SK-N-SH (cell line): ENCODE results near the gene SAMD15. TPM values are rescaled to one million over a fixed set of nuclear protein-coding genes. Genes with fewer than 3 reads are reported as not detected.

ENCODE experiments used
- CTCF ChIA-PET: fragments of 300-600, 350-600 bp; formaldehyde crosslinking; extraction: SDS; loops from one replicate; lab custom pipeline; 2021; lab: Yijun Ruan, JAX
- POLR2A ChIA-PET: fragments of 350-600 bp; sonication (Branson Sonifier 250); formaldehyde crosslinking; extraction: SDS; loops from one replicate; lab custom pipeline; 2020; ENCODE audit warnings: antibody characterized with exemption, inconsistent platforms; lab: Yijun Ruan, JAX
- DNase-seq: peaks from one replicate; pipeline ENCODE4 v3.0.0; 2012
- H2AFZ ChIP-seq: fragments of 200-600 bp; sonication (generic); 2 replicates; pipeline ENCODE4 v1.8.1; 2016; ENCODE audit warnings: antibody characterized with exemption, mild to moderate bottlenecking, low read depth
- H3F3A ChIP-seq: fragments of 200-600 bp; sonication (generic); replicated peaks from 2 replicates; pipeline ENCODE3; 2016; ENCODE audit warnings: antibody characterized with exemption, mild to moderate bottlenecking; ENCODE audit not compliant: insufficient read depth
- H3K27ac ChIP-seq, 2 experiments: fragments of 200-500 bp in 1 of 2; fragments of 200-600 bp in 1 of 2; sonication (Bioruptor generic) in 1 of 2; sonication (generic), shearing (Covaris generic) in 1 of 2; 2 replicates each; pipeline versions ENCODE4 v1.5.1 to v1.6.1; 2014 to 2016; ENCODE audit warnings: low read depth in 2 of 2, inconsistent platforms in 1 of 2, low read length in 1 of 2, mild to moderate bottlenecking in 1 of 2, mixed read lengths in 1 of 2
- H3K27me3 ChIP-seq: fragments of 200-600 bp; sonication (generic), shearing (Covaris generic); 2 replicates; pipeline ENCODE4 v1.6.1; 2016; ENCODE audit warnings: mixed run types; ENCODE audit not compliant: insufficient read depth
- H3K36me3 ChIP-seq, 2 experiments: fragments of 200-500 bp in 1 of 2; fragments of 200-600 bp in 1 of 2; sonication (Bioruptor generic) in 1 of 2; sonication (generic) in 1 of 2; replicated peaks in 1 of 2; 2 replicates each; pipeline versions ENCODE3 to v1.5.1; 2014 to 2016; ENCODE audit warnings: low read length in 1 of 2, mild to moderate bottlenecking in 1 of 2; ENCODE audit not compliant: insufficient read depth in 2 of 2, control insufficient read depth in 1 of 2
- H3K4me1 ChIP-seq, 2 experiments: fragments of 200-500 bp in 1 of 2; fragments of 200-600 bp in 1 of 2; sonication (Bioruptor generic) in 1 of 2; sonication (generic), shearing (Covaris generic) in 1 of 2; 2 replicates each; pipeline versions ENCODE4 v1.5.1 to v1.6.1; 2014 to 2016; ENCODE audit warnings: low read depth in 1 of 2, low read length in 1 of 2, mixed run types in 1 of 2; ENCODE audit not compliant: insufficient read depth in 2 of 2, control insufficient read depth in 1 of 2
- H3K4me2 ChIP-seq: fragments of 200-600 bp; sonication (generic), shearing (Covaris generic); 2 replicates; pipeline ENCODE4 v1.6.1; 2017; ENCODE audit warnings: mixed run types
- H3K4me3 ChIP-seq, 2 experiments: fragments of 200-500 bp in 1 of 2; fragments of 200-600 bp in 1 of 2; sonication (Bioruptor generic) in 1 of 2; sonication (generic), shearing (Covaris generic) in 1 of 2; 2 replicates each; pipeline versions ENCODE4 v1.5.1 to v1.8.1; 2014 to 2016; ENCODE audit warnings: low read depth in 2 of 2, inconsistent platforms in 1 of 2, low read length in 1 of 2, mild to moderate bottlenecking in 1 of 2, mixed read lengths in 1 of 2, moderate library complexity in 1 of 2
- H3K79me2 ChIP-seq: fragments of 200-600 bp; sonication (generic); 2 replicates; pipeline ENCODE4 v1.8.1; 2017; ENCODE audit warnings: mild to moderate bottlenecking; ENCODE audit not compliant: insufficient read depth
- H3K9ac ChIP-seq: fragments of 200-600 bp; sonication (generic); 2 replicates; pipeline ENCODE4 v1.6.1; 2017; ENCODE audit warnings: mixed run types
- H3K9me2 ChIP-seq: fragments of 200-600 bp; sonication (generic); 2 replicates; pipeline ENCODE4 v1.6.1; 2017; ENCODE audit warnings: mixed run types
- H3K9me3 ChIP-seq: fragments of 200-600 bp; sonication (generic); 2 replicates; pipeline ENCODE4 v1.6.1; 2017; ENCODE audit warnings: mixed run types, mild to moderate bottlenecking, moderate library complexity
- H4K20me1 ChIP-seq: fragments of 200-600 bp; sonication (generic); 2 replicates; pipeline ENCODE4 v1.6.1; 2017; ENCODE audit warnings: mild to moderate bottlenecking, mixed run types; ENCODE audit not compliant: insufficient read depth
- CHD2 ChIP-seq: fragments of 150-350 bp; IDR thresholded peaks from 2 replicates; pipeline ENCODE4 v1.6.1; 2018; ENCODE audit warnings: low read length; ENCODE audit not compliant: partially characterized antibody
- ELF1 ChIP-seq: IDR thresholded peaks from 2 replicates; pipeline ENCODE4 v1.4.0; 2012
- FOSL2 ChIP-seq: IDR thresholded peaks from 2 replicates; pipeline ENCODE4 v1.4.0; 2012; ENCODE audit warnings: low read depth, mild to moderate bottlenecking, moderate library complexity, borderline replicate concordance
- FOXM1 ChIP-seq: IDR thresholded peaks from 2 replicates; pipeline ENCODE4 v1.4.0; 2012; ENCODE audit warnings: low read depth, mild to moderate bottlenecking
- GABPA ChIP-seq: IDR thresholded peaks from 2 replicates; pipeline ENCODE4 v1.4.0; 2012; ENCODE audit warnings: low read depth, mild to moderate bottlenecking
- GATA2 ChIP-seq: sonication (generic); formaldehyde crosslinking; IDR thresholded peaks from 2 replicates; pipeline ENCODE4 v1.5.0; 2020; ENCODE audit warnings: mild to moderate bottlenecking, missing genetic modification reagents
- JUND ChIP-seq: IDR thresholded peaks from 2 replicates; pipeline ENCODE4 v1.4.0; 2012
- MEF2A ChIP-seq: IDR thresholded peaks from 2 replicates; pipeline ENCODE4 v1.4.0; 2012; ENCODE audit warnings: low read depth, borderline replicate concordance
- MXI1 ChIP-seq: IDR thresholded peaks from 2 replicates; pipeline ENCODE4 v1.6.1; 2012; ENCODE audit warnings: mild to moderate bottlenecking, low read depth, low read length, improper control_type of control experiment
- NFIC ChIP-seq: IDR thresholded peaks from 2 replicates; pipeline ENCODE4 v1.4.0; 2012; ENCODE audit warnings: borderline replicate concordance
- POLR2AphosphoS5 ChIP-seq: IDR thresholded peaks from 2 replicates; pipeline ENCODE4 v1.6.1; 2012; ENCODE audit warnings: low read depth, low read length
- RCOR1 ChIP-seq: fragments of 150-350 bp; IDR thresholded peaks from 2 replicates; pipeline ENCODE4 v1.6.1; 2017; ENCODE audit warnings: antibody characterized with exemption, low read length
- RXRA ChIP-seq: IDR thresholded peaks from 2 replicates; pipeline ENCODE4 v1.4.0; 2012; ENCODE audit warnings: low read depth, mild to moderate bottlenecking, borderline replicate concordance
- SIN3A ChIP-seq: IDR thresholded peaks from 2 replicates; pipeline ENCODE4 v1.6.1; 2012; ENCODE audit warnings: low read depth, mild to moderate bottlenecking, low read length, moderate library complexity, borderline replicate concordance
- SMC3 ChIP-seq: IDR thresholded peaks from 2 replicates; pipeline ENCODE4 v1.6.1; 2012; ENCODE audit warnings: low read depth, low read length, improper control_type of control experiment
- TEAD4 ChIP-seq: IDR thresholded peaks from 2 replicates; pipeline ENCODE4 v1.4.0; 2012; ENCODE audit warnings: mild to moderate bottlenecking, borderline replicate concordance; ENCODE audit not compliant: insufficient read depth
- WGBS: methylation state at CpG from one replicate; pipeline ENCODE4 v1.1.6; 2017; ENCODE audit warnings: low lambda C conversion rate; 5-methylcytosine and 5-hydroxymethylcytosine counted together
- polyA plus RNA-seq, 3 experiments: library from polyadenylated mRNA; depleted of rRNA; stranded (reverse); fragments of >200 nt; gene quantifications; 2 replicates each; pipeline ENCODE4 v1.2.3, GENCODE V29; 2012
- TF ChIP-seq, protein P1 (sequence below): fragments of 150-350 bp; IDR thresholded peaks from 2 replicates; pipeline ENCODE4 v1.6.1; 2016; ENCODE audit warnings: mild to moderate bottlenecking, low read depth, low read length
- TF ChIP-seq, protein P2 (sequence below): fragments of 150-350 bp; IDR thresholded peaks from 2 replicates; pipeline ENCODE4 v1.6.1; 2017; ENCODE audit warnings: antibody characterized with exemption, low read length, low read depth, borderline replicate concordance
- TF ChIP-seq, protein P3 (sequence below): IDR thresholded peaks from 2 replicates; pipeline ENCODE4; 2012
- TF ChIP-seq, protein P4 (sequence below): IDR thresholded peaks from 2 replicates; pipeline ENCODE4 v1.4.0; 2012; ENCODE audit warnings: low read depth

Gene SAMD15
- polyA plus RNA-seq, 1 of the 3 experiments (the other 2 are of a cell fraction): 1.7 TPM

DNA sequence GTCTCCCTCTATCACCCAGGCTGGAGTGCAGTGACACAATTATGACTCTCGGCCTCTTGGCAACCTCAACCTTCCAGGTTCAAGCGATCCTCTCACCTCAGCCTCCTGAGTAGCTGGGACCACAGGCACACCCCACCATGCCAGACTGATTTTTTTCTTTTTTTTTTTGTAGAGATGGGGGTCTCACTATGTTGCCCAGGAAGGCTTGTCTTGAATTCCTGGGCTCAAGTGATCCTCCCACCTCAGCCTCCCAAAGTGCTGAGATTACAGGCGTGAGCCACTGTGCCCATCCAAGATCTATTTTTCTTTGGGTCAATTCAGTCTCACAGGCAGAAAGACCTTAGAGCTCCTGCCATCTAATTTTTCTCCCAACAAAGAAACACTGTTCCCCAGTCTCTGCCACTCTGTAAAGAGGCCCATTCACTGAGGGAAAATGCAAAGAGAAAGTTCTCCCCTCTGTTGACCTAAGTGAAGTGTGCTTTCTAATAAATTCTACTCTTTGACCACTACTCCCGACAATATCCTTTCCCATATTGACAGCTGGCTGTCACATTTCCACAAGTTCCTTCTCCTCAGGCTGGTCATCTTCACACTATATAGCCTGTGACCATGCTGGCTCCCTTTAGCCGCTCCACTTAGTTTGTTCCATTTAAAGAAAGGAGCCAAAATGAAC, 23.6 kb upstream of the SAMD15 start (continued):
- TF ChIP-seq, protein P1, sequence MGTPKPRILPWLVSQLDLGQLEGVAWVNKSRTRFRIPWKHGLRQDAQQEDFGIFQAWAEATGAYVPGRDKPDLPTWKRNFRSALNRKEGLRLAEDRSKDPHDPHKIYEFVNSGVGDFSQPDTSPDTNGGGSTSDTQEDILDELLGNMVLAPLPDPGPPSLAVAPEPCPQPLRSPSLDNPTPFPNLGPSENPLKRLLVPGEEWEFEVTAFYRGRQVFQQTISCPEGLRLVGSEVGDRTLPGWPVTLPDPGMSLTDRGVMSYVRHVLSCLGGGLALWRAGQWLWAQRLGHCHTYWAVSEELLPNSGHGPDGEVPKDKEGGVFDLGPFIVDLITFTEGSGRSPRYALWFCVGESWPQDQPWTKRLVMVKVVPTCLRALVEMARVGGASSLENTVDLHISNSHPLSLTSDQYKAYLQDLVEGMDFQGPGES: no peak
- TF ChIP-seq GABPA (no peak), CHD2 (no peak), RXRA (no peak), GATA2 (CRISPR knock-in tag) (no peak)

DNA sequence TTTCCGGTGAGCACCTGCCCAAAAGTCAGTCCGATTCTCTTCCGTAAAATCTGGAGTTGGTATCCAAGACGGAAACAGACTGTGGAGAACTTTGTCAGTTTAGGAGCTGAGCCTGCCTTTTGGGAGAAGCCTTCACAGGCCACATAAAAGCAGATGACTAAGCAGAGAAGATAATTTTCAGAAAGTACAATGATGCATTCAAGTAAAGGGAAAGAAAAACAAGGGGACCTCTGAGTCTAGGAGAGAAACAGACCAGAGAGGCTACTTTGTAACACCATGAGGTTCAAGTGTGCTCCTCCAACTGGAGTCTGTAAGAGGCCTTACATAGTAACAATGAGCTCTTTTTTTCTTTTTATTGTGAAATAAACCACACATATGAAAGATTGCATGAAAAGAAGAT, 21.4 kb upstream of the SAMD15 start:
- 87% methylated on average over 4 of the region's 4 CpGs for WGBS
- H3K4me2 ChIP-seq: no peak overlapping the region
- H3K27me3 ChIP-seq: no peaks in the 10 kb centered on the region
- H4K20me1 ChIP-seq: no peaks in the 10 kb centered on the region
- H3K4me1 ChIP-seq: no peaks in the 10 kb centered on the region; a peak in 1 of 4 replicates
- H3K4me3 ChIP-seq: no peak overlapping the region
- H3K27ac ChIP-seq: no peak overlapping the region
- no peaks in the 10 kb centered on the region for H3K9me3 ChIP-seq
- no peak overlapping the region for H3K9ac ChIP-seq
- ChIA-PET CTCF (interaction anchor here (0.6 kb wide), 1 partner anchor 40 kb away, joined by 3 read pairs; no protein-coding TSS in a partner anchor), POLR2A (interaction anchor here (1.2 kb wide), 1 partner anchor 18 kb away, joined by 4 read pairs; no protein-coding TSS in a partner anchor)
- H3K79me2 ChIP-seq: no peaks in the 10 kb centered on the region
- no peaks in the 10 kb centered on the region for H3F3A ChIP-seq
- H2AFZ ChIP-seq: no peak overlapping the region
- TF ChIP-seq FOSL2 (no peak), GABPA (no peak), TEAD4 (no peak), MXI1 (no peak), JUND (no peak), SIN3A (no peak), NFIC (no peak), POLR2AphosphoS5 (no peak), GATA2 (CRISPR knock-in tag) (no peak), MEF2A (no peak), RXRA (no peak), FOXM1 (no peak), SMC3 (no peak), CHD2 (no peak), RCOR1 (no peak), ELF1 (no peak)
- TF ChIP-seq, protein P1: no peak
- TF ChIP-seq, protein P2, sequence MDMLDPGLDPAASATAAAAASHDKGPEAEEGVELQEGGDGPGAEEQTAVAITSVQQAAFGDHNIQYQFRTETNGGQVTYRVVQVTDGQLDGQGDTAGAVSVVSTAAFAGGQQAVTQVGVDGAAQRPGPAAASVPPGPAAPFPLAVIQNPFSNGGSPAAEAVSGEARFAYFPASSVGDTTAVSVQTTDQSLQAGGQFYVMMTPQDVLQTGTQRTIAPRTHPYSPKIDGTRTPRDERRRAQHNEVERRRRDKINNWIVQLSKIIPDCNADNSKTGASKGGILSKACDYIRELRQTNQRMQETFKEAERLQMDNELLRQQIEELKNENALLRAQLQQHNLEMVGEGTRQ: no peak
- TF ChIP-seq, protein P3, sequence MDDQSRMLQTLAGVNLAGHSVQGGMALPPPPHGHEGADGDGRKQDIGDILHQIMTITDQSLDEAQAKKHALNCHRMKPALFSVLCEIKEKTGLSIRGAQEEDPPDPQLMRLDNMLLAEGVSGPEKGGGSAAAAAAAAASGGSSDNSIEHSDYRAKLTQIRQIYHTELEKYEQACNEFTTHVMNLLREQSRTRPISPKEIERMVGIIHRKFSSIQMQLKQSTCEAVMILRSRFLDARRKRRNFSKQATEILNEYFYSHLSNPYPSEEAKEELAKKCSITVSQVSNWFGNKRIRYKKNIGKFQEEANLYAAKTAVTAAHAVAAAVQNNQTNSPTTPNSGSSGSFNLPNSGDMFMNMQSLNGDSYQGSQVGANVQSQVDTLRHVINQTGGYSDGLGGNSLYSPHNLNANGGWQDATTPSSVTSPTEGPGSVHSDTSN: no peak
- TF ChIP-seq, protein P4, sequence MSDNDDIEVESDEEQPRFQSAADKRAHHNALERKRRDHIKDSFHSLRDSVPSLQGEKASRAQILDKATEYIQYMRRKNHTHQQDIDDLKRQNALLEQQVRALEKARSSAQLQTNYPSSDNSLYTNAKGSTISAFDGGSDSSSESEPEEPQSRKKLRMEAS: no peak
- H3K36me3 ChIP-seq: no peaks in the 10 kb centered on the region
- H3K9me2 ChIP-seq: no peaks in the 10 kb centered on the region
- no peak for DNase-seq
